GM18907 (cell line): ENCODE data around the gene UCN2.
A peak's percentile ranks its signal among the peaks of the same experiment; 100 is the strongest.
"Not testable (repeated sequence)": the region's sequence is repeated elsewhere in the genome, so short reads cannot be mapped to it uniquely, and the experiment has no call there.

ENCODE experiments used
- ATAC-seq: cut with Tn5 transposase; IDR thresholded peaks from one replicate; pipeline ENCODE4 v1.9.1; 2021; ENCODE audit warnings: mild to moderate bottlenecking, moderate library complexity; ENCODE audit not compliant: unreplicated experiment

The UCN2 gene

DNA sequence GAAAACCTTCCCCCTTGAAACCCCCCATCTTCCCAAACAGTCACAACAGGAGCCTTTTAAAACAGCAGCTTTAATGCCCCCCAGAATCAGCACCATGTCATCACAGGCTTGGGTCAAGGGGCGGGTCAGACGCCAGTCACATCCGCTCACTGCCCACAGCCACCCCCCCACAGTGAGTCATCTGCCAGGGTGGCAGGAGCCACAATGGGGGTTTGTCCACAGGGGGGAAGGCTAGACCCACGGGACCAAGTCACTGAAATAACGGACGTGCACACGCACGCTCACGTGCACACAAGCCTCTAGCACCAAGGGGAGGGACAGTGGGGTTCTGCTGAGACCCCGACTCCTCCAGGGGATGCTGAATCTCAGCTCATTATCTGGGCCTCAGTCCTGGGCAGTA, 441 bp upstream of the UCN2 start:
- ATAC-seq: no peak

DNA sequence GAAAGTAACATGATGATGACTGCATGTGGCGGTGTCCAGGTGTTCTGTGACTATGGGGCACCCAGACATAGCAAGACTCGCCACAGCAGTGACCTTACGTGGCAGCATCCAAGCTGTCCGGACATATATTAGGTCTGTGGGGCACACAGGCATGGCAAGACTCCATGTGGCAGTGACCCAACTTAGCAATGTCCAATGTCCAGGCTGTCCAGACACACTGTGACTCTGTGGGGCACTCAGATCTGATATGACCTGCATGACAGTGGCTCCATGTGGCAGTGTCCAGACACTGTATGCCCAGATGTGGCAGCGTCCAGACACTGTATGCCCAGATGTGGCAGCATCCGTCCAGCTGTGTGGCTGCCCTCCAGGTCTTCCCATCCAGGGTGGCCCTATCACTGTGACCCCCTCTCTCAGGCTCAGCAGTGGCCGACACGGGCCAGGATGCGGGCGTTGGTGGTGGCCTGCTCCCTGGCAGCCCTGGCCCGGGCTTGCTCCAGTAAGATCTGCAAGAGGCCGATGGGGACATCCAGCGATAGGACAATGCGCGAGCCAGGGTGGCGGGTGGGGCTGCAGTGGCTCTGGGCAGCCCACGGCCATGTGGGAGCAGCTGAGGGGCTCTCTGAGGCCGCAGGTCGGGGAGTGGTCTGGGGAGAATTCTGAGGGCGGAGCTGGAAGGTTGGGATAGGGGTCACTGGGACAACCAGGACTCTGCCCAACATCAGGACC, 1.1 kb downstream of the UCN2 start:
- no peak for ATAC-seq

DNA sequence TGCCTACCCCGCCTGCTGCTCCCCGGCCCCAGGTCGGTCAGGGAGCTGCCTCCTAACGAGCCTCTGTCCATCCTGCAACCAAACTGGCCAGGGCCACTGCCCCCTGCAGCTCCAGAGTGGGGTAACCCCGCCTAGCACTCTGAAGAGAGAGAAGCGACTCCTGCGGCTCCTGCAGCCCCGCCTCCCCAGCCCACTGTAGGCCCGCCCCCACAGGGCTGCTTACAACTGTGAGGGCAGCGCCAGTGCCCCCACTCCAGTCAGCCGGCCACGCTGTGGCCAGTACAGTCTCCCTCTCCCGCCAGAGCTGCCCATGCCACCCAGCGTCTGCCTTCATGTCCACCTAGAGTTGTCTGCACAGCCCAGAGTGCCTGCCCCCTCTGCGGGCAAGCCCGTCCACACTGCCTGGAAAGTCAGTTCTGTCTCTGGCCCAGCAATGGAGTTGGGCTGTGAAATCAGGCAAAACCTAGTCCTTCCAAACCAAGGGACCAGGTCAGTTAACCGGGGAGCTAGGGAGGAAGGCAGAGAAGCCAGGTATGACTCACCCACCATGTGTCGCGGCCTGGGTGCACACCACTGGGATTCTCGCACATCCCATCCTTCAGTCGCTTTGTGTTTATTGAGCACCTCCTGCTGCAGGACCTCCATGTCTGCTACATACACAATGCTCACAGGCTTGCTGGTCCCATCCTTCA, 2.4 kb downstream of the UCN2 start:
- no peak for ATAC-seq

DNA sequence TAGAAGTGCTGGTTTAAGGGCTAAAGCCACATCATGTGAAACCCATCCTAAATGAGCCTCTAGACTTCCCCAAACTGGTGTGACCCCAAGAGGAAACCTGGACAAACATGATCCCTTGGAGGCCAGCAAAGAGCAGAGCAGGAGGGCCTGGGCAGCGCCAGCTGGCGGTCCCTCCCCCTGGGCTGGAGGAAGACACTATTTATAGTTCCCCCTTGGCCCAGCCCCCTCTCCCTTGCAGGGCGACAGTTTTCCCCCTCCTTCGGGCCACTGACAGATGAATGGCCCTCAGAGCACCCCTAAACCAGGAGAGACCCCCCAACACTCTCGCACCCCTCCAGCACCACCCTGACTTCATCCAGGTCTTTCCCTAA, 2.9 kb downstream of the UCN2 start:
- no peak for ATAC-seq

DNA sequence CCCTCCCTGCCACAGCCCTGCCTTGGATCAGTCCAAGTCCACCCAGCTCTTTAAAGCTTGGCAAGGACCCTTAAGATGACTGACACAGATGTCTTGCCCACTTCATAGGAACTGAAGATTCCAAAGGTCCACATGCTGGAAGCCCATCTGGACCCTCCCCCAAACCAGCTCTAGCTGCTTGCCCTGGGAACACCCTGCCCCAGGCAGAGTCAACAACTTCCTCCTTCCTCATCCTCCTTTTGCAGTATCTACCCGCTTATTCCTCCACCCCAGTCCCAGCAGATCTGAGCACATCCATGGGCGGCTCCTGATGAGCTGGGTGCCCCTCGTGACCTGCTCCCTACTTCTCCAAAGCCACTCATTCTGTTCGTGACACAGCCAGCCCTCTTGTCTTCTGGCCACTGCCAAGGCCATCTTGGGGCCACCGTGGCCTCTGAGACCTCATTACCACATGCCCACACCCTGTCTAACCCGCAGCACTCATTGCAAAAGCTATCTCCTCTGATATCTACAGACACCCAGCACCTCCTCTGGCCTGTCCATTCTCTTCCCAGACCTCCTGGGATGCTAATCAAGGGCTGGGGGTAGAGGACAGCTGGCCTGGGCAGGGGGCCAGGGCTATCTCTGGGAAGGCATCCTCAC, 5.0 kb downstream of the UCN2 start:
- no peak for ATAC-seq

DNA sequence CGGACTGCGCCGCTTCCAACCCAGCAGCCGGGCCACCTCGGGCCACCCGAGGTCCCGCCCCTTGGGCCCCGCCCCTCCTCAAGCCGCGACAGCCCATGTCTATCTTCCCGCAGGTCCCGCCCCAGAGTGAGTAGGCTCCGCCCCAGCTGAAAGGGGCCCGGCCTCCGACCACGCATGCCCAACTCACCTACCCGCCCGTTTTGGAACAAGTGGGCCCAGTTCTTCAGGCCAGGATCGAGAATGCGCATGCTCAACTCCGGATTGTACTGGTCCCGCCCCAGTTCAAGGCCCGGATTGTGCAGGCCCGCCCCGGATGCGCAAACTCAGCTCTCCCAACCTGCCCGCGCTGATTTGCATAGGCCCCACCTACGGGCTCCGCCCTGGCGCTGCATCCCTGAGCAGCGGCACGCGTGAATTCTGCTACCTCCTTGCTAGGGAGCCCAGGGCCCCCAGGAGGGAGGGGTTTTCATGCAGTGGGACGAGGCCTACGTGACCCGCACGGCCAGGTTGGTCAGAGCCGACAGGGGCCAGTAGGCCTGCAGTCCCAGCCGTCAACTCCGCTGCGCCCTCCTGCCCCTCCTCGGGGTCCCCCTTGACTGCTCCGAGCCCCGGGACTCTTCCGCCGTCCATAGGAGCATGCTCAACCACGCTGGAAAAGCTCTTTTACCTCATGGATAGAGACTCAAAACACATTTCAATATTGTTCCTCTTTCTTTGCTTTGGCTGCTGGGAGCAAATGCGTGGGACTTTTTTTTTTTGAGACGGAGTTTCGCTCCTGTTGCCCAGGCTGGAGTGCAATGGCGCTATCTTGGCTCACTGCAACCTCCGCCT, 6.6 kb downstream of the UCN2 start, which contains the start of gene PFKFB4:
TSS of gene PFKFB4 (minus strand) at position 8 of the 831 bp plus-strand sequence. CDS start 26 bp downstream, outside the sequence.
- peak; percentile 86 for ATAC-seq

DNA sequence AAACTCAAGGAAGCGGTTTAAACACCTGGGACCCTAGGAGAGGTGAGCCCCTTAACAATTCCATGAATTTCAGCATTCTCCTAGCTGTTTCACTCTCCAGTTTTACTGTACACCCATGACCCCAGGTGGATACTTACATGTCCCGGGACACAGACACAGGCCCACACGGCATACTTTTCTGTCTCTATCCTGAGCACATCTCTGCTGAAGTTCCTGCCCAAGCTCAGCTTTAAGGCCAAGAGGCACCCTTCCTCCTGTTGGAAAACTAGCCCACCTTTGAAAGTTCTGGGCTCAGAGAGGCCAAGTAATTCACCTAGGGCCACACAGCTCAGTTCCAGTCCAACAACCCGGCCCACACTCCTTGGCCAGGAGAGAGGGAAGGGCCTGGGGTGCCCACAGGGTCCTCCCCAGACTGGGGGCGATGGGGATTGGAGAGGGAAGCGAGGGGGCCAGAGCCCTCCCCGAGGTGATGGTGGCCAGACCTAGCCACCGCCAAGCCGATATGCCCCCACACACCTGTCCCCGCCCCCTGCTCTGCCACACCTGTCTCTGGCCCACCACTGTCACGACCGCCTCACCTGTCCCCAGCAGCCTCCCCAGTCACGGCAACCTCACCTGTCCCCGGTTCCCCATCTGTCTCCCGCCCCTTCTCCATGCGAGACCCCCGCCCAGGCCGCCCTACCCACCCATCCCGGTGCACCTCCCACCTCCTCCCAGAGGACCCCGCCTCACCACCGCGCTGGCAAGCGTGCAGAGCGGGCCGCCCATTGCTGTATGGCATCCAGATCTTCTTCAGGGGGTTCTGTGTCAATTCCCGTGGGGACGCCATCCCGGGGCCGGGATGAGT, 7.4 kb downstream of the UCN2 start:
- no peak for ATAC-seq

DNA sequence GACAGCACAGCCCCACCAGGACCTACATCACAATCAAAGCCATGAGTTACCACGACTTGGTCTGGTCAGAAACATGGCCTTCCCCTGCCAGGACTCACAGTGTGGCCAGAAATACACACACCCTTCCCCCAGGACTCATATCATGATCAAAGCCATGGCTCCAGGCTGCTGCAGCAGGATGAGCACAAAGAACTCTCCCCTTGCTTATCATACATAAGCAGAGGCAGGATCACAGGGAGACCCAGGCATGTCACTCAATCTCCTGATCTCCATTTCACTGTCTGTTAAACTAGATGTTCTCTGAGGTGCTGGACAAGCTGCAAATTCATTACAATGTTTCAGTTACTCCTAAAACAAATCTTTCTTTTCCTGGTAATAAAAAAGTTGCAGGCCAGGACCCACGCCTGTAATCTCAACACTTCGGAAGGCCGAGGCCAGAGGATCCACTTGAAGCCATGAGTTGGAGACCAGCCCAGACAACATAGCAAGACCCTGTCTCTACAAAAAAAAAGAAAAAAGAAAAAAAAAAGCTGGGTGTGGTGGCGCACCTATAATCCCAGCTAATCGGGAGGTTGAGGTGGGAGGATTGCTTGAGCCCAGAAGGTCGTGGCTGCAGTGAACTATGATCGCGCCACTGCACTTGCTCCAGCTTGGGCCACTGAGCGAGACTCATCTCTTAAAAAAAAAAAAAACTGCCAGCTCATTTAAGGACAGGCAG, 8.2 kb downstream of the UCN2 start:
- no peak for ATAC-seq

DNA sequence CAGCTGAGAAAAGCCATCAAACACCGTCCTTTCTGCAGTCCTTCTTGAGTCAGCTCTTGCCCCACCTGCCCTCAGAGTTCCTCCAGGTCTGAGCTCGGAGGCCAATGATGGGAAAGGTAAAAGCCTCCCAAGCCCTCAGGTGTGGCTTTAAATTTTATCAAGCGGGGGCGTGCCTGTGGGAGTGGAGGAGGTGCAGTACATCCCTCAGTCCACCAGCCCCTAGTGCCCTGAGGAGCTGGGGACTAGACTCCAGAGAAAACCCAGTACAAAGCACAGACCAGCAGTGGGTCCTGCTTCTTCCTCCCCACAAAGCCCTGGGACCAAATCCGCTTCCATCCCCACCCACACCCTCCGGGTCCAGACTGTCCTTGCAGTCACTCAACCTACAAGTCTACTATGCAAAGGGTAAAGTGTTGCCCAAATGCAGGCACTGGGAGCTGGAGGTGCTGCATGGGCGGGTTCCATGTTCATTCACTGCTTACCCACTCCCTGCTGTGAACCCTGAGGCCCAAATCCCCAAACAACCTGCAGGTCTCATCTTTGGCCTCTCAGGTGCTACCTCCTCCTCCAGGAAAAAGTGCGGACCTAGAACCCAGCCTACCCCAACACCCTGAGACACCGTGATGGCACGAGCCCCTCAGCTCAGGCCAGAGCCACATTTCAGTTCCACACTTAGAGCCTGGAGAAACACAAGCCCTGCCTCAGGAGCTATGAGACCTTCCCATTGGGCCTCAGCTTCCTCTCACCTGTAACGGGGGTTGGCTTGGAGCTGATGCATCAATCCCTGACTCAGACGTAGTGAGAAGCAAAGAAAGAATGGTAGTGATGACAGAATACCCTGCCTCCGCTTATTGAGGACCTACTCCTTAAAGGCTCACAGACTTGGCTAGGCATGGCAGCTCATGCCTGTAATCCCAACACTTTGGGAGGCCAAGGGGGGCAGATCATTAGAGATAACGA, 9.4 kb downstream of the UCN2 start:
- ATAC-seq: no peak

DNA sequence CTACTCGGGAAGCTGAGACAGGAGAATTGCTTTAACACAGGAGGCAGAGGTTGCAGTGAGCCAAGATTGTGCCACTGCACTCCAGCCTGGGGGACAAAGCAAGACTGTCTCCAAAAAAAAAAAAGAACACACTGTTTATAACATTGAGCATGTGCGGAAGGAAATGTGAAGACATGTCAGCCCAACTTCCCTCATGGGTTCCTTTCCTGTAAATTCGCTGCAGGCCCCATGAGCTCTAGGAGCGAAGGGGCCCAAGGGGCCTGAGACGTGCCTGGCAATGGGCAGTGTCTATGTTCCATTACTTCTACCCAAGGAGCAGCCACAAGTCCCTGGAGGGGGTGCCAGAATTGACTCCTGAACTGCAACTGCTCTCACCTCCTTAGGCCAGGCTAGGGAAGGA, 10.2 kb downstream of the UCN2 start:
- ATAC-seq: no peak

DNA sequence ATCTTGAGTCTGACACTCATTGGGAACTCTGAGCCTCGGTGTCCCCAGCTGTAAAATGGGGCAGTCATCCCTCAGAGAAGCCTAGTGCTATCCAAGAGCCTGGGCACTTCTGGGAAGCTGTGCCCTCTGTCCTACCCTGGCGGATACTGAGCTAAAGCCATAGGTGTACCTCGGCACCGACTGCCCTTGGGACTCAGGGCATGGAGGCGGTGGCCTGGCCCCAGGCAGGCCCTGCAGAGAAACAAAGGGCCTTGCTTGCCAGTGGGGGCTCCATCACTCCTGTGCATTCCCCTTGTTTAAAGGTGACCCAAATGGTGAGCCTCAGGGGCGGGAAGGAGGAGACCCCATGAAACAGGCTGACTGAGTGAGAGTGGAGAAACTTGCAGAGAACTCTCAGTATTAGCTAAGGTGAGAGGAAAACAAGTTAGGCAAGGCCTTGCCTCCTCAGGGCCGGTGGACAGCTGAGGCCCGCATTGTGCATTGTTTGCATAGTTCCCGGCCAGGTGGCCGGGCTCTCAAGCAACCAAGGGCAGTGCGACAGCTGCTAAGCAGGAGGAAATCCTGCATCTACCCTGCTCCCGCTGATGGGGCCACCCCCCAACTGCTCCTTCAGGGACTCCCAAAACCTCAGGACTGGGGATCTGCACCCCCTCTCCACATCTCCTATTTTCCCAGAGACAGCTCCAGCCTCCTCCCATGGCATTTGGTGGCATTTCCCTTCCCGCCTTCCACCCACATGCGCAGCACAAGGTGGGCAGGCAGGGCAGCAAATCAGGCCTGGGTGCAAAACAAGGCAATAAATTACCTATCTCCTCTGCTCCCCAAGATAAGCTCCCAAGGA, 11.2 kb downstream of the UCN2 start:
- no peak for ATAC-seq

DNA sequence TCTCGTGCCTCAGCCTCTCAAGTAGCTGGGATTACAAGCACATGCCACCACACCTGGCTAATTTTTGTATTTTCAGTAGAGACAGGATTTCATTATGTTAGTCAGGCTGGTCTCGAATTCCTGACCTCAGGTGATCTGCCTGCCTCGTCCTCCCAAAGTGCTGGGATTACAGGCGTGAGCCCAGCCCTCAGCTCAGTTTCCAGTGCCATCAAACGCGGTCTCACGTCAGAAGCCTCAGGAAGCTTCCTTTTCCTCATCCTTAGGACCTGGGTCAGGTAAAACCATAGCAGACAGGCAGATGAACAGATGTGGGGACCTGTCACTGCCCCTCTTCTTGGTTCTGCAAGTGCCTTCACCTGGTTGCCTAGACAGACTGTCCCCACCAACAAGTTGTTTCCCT, 11.9 kb downstream of the UCN2 start:
- ATAC-seq: not testable (repeated sequence)

DNA sequence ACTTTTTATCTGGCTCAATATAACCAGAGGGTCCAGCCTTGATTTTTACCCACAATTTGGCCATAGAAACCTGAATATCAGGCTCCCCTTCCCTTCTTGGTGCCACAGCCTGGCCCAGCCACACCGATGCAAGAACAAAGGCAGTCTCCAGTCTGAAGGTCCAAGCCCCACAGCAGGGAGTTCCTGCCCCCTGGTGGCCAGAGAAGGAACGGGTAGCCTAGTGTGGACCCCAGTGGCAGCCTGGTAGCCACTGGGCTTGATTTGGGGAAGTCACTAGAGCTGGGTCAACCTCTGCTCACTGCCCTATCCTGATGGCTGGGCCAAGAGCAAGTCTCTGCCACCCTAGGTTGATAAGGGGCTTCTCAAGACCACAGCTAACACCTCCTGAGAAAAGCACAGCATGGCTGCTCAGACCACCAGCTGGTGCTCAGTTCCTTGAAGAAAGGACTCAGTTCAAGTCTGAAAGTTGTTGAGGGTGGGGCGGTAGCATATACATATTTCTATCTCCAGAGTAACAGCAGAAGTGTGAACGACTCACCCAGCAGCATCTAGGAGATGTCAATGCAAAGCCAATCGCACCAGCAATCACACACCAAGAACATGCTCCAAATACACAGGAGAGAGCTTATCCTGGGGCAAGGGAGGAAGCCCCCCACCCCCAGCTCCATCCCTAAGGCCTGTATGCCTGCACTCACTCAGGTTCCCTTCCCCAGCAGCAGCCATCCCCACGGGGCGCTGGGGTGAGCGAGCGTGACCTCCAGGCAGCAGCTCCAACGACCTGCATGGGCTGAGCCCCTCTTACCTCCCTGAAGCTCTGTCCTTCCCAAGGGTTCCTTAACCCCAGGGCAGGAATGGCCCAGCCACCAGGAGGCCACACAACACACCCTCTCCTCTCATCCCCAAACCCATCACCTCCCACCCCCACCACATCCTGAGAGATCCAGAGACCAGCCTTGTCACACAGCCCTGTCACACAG, 14.6 kb downstream of the UCN2 start:
- peak; percentile 73 for ATAC-seq

DNA sequence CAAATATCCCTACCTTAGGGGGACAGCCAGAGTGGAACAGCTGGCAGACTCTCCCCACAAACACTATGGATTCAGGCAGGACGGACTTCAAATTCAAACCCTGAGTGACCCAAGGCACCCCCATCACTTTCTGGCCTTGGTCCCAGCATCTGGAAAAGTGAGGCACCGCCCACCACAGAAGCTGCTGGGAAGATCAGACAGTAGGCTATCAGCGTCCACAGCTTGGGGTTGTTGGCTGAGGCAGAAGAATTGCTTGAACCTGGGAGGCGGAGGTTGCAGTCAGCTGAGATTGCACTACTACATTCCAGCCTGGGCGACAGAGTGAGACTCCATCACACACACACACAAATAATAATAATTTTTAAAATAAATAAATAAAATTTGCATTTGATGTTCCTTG, 15.5 kb downstream of the UCN2 start:
- no peak for ATAC-seq

DNA sequence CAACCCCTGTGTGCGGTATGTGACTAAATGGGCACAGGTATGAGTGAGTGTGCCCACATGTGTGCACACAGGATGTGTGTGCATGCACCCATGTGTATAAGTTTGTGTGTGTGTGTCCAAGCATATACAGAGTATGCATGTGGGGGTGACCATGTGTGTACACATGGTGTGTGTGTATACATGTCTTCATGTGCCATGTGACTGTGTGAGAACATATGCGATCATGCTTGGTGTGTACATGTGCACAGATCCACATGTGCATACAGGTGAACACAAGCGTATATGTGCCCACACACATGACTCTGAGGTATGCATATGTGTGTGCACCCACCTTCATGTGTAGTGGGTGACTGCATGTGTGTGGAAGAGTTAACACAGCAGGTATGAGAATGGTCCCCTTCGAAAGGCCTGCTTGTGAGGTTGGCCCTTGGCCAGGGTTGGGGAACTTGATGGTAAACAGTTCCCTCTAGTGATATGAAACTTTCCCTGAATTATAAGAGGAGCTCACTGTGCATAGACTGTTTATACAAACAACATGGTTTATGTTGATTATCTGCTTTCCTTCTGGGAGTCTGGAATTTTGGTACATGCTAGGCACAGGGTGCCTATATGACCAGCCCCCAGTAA, 17.3 kb downstream of the UCN2 start:
- ATAC-seq: no peak

DNA sequence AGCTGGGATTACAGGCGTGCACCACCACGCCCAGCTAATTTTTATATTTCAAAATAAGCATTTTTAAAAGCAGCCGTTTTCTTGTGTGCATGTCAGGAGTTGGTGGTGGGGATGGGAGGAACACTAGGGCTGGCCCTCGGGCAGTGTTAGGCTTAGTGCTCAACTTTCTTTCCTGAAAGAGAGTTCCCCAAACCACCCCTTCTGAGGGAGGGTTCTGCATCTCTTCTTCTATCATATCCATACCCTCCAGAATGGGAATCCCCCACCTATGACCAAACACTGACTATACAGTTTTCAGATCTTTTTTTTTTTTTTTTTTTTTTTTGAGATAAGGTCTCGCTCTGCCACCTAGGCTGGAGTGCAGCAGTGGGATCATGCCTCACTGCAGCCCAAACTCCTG, 19.4 kb downstream of the UCN2 start:
- no peak for ATAC-seq
